Stimulated activated CD8-positive, alpha-beta memory T cell treated with anti-CD3 and anti-CD28 coated beads, Interleukin-7, amount 100 ng/mL, for 48 hours (primary cell): ENCODE results near the gene RPL7L1.
"Not testable (repeated sequence)": the region's sequence is repeated elsewhere in the genome, so short reads cannot be mapped to it uniquely, and the experiment has no call there.

Experiments
- DNase-seq, 2 donors: peaks; one replicate each; pipeline ENCODE4 v3.0.0-alpha.2; 2020; ENCODE audit warnings: low read depth in 1 of 2; ENCODE audit errors: extremely low read depth in 1 of 2

Gene RPL7L1

GRCh38 chr6:42890311-42891198 is 11.1 kb downstream of the RPL7L1 start:
- DNase-seq = peak; percentile 73 to 91

DNA sequence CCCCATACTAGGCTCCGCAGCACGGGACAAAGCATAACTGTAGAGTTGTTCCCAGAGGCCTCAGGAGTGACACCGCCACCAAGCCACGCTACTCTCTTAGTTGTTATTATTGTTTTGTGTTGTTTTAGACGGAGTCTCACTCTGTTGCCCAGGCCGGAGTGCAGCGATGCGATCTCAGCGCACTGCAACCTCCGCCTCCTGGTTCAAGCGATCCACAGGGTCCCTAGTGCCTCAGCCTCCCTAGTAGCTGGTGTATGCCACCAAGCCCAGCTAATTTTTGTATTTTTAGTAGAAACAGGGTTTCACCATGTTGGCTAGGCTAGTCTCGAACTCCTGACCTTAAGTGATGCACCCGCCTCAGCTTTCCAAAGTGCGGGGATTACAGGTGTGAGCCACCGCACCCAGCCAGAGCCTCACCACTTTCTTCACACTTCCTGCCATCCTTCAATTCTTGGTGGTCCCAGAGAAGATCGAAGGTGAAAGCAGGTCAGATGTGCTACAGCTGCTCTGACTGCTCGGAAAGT is 11.8 kb downstream of the RPL7L1 start:
- no peak for DNase-seq

- DNase-seq = not testable (repeated sequence)
Measured at GRCh38 chr6:42894041-42894828, 14.8 kb downstream of the RPL7L1 start.

DNA sequence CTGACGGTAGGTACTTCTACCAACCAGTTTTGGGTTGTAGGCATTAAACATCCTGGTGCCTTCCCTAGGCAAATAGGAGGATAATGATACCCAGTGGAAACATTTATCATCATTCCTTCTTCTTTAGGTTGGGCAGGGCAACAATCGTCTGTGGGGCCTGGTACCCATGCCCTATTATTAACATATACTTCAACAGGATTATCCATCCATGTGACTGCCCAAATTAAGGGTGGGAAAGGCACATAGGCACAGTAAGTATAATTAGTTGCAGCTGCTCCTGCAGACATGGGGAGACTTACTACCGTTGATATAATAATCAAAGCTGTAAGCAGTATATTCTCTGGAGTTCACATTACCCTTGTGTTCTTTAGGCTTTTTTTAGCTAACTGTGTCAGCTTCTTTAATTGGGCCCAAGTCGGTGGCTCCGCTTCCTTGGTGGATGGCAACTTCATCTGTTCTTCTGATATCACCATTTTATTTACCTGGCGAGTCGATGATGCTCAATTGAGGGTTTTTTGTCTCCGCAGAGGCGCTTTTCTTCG is 16.8 kb downstream of the RPL7L1 start:
- no peak for DNase-seq

DNA sequence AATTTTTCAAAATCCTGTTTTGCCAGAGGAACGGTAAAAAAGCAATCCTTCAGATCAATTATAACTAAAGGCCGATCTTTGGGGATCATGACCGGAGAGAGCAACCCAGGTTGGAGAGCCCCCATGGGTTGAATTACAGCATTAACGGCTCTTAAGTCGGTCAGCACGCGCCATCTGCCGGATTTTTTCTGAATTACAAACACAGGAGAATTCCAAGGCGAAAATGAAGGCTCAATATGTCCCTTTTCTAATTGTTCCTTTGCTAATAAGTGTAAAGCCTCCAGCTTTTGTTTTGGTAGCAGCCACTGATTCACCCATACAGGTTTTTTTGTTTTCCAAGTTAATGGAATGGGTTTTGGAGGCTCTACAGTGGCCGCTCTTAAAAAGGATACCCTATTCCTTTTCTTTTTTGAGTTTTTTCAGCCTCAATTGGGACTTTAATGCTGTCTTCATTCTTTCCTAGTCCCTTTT is 19.5 kb downstream of the RPL7L1 start:
- DNase-seq = peak in 1 of 2 donors; percentile 45

GRCh38 chr6:42899871-42900270 is 20.5 kb downstream of the RPL7L1 start:
- no peak for DNase-seq

DNA sequence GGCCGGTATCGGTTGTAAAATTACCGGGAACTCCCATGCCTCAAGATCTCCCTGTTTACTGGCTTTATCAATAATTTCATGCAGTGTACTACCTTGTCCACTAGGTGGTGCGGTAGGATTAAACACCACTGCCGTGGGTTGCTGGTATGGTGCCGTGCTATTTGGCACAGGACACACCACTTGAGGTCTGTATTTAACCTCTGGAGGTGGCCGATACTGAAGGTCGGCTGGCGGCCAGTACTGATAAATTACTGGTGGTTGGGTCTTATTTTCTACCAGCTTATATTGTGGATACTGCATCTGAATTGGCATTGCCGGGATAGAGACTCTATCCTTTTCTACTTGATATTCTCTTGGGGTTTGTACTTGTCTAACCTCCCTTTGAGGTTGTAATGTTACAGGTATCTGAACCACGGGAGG is 22.1 kb downstream of the RPL7L1 start:
- DNase-seq = peak in 1 of 2 donors; percentile 52

DNA sequence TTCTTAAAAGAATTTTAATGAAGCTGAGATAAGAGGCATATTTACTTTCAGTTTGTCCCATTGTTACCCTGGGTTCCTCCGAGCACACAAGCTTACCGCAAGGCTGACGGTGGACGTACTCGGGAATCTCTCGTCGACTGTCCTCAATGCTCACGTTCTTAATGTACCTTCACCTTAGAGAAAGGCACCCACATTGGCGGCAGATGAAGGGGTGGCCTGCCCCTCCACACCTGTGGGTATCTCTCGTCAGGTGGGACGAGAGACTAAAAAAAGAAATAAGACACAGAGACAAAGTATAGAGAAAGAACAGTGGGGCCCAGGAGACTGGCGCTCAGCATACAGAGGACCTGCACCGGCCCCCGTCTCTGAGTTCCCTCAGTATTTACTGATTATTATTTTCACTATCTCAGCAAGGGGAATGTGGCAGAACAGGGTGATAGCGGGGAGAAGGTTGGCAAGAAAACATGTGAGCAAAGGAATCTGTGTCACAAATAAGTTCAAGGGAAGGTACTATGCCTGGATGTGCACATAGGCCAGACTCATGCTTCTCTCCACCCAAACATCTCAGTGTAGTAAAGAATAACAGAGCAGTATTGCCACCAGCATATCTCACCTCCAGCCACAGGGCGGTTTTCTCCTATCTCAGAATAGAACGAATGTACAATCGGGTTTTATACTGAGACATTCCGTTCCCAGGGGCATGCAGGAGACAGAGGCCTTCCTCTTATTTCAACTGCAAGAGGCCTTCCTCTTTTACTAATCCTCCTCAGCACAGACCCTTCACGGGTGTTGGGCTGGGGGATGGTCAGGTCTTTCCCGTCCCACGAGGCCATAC is 23.2 kb downstream of the RPL7L1 start:
- DNase-seq = not testable (repeated sequence)

- no peak for DNase-seq
Measured at GRCh38 chr6:42904467-42904866, 25.1 kb downstream of the RPL7L1 start.

GRCh38 chr6:42907336-42907735 is 27.9 kb downstream of the RPL7L1 start:
- no peak for DNase-seq

DNA sequence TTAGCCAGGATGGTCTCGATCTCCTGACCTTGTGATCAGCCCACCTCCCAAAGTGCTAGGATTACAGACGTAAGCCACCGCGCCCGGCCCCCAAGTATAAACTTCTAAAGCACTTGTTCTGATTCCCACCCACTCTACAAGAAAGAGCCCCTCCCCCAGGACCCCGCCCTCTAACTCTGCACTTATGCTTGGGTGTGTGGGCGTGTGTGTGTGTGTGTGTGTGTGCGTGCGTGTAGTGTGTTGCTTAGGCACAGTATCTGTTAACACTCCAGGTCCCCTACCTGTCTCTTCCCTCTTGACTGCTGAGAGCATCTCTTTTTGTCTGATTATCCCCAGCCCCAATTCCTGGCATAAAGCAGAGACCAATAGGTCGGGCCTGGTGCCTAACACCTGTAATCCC is 30.4 kb downstream of the RPL7L1 start:
- DNase-seq = no peak

- DNase-seq = no peak
Measured at GRCh38 chr6:42911171-42912021, 32.0 kb downstream of the RPL7L1 start.

DNA sequence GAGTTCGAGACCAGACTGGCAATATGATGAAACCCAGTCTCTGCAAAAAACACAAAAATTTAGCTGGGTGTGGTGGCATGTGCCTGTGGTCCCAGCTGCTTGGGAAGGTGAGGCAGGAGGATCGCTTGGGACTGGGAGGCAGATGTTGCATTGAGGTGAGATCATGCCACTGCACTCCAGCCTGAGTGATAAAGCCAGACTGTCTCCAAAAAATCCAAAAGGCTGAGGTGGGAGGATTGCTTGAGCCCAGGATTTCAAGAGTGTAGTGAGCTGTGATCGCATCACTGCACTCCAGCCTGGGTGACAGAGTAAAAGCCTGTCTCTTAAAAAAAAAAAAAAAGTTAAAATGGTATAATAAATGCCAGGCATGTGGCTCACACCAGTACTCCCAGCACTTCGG is 35.1 kb downstream of the RPL7L1 start:
- no peak for DNase-seq

DNA sequence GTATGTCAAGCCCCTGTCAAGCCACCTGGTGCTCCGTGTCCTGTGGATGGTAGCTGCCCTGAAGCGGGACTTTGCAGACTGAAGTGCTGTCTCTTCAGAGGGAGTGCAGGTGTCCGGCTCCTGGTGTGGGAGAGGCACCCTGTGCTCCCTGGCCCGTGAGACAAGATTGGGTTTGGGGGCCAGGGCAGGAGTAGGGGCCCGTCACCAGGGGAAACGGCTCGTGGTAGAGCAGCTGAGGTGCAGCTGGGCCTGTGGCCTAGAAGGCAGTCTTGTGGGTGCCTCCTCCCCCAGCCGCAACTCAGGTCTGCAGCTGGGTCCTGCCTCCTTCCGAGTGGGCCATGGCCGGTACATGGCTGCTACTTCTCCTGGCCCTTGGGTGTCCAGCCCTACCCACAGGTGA is 36.3 kb downstream of the RPL7L1 start, which contains the start of gene PTCRA:
Gene PTCRA (plus strand): TSS at position 322 of the 400 bp plus-strand sequence. CDS start 17 bp downstream, at position 339.
- DNase-seq = no peak

DNA sequence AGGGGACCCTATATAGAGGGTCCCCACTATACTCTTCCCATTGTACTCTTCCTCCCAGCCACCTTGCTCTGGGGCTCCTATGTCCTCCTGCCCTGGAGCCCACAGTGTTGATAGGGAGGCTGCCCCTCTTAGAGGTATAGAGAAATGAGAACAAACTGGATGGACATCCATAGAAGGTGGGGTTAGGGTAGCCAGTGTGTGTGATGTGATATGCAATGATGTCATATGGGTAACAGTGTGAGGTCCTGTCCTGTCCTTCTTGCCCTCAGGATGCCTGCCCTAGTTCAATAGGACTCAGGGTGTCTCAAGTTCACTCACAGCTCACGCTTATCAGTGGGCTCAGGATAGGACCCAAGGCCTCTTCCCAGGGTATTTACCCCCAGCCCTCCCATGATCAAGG is 36.9 kb downstream of the RPL7L1 start:
- DNase-seq = no peak

DNA sequence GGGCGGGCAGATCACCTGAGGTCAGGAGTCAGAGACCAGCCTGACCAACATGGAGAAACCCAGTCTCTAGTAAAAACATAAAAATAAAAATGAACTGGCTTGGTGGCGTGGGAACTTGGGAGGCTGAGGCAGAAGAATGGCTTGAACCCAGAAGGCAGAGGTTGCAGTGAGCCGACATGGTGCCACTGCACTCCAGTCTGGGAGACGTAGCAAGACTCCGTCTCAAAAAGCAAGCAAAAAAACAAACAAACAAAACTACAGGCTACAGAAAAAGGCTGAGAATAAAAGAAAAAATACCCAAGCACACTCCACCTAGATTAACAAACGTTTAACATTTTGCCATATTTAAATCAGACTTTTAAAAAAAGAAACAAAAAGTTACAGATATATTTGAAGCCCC is 42.4 kb downstream of the RPL7L1 start:
- no peak for DNase-seq

GRCh38 chr6:42923666-42924065 is 44.2 kb downstream of the RPL7L1 start:
- no peak for DNase-seq

DNA sequence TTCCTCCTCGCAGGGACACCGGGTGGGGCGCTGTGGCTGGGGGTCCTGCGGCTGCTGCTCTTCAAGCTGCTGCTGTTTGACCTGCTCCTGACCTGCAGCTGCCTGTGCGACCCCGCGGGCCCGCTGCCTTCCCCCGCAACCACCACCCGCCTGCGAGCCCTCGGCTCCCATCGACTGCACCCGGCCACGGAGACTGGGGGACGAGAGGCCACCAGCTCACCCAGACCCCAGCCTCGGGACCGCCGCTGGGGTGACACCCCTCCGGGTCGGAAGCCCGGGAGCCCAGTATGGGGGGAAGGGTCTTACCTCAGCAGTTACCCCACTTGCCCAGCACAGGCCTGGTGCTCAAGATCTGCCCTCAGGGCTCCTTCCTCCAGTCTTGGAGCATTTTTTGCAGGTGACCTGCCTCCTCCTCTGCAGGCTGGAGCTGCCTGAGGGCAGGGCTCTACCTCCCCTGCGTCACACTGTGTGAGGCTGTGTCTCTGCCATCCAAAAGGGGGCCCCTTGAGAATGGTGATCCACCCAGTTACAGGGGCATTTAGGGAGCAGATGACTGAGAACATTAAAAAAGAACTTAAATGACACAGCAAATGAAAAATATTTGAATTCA is 45.9 kb downstream of the RPL7L1 start:
- no peak for DNase-seq
